ENCODE results near the gene TERT.
"Not testable (repeated sequence)": the region's sequence is repeated elsewhere in the genome, so short reads cannot be mapped to it uniquely, and the experiment has no call there.

The TERT gene

GRCh38 chr5:1294206-1294834 lies 548 bp downstream of the TERT start:
- no peak for DNase-seq (ENCODE audit: low read depth in 2 of 2)

- no peak for DNase-seq (ENCODE audit: low read depth in 2 of 2)
These were observed 1.3 kb downstream of the TERT start for GRCh38 chr5:1293416-1294205.

- DNase-seq (ENCODE audit: low read depth in 2 of 2) = no peak
These were observed 1.9 kb downstream of the TERT start for GRCh38 chr5:1292846-1293415.

- DNase-seq (ENCODE audit: low read depth in 2 of 2) = no peak
These were observed 2.7 kb downstream of the TERT start for GRCh38 chr5:1292139-1292538.

GRCh38 chr5:1291611-1292080 lies 3.2 kb downstream of the TERT start:
- DNase-seq (ENCODE audit: low read depth in 2 of 2) = no peak

GRCh38 chr5:1290956-1291355 lies 3.9 kb downstream of the TERT start:
- DNase-seq (ENCODE audit: low read depth in 2 of 2) = not testable (repeated sequence)

GRCh38 chr5:1289559-1289958 lies 5.3 kb downstream of the TERT start:
- DNase-seq (ENCODE audit: low read depth in 2 of 2) = not testable (repeated sequence)

GRCh38 chr5:1288439-1289335 lies 6.2 kb downstream of the TERT start:
- DNase-seq (ENCODE audit: low read depth in 2 of 2) = no peak

GRCh38 chr5:1285883-1286291 lies 9.0 kb downstream of the TERT start:
- DNase-seq (ENCODE audit: low read depth in 2 of 2) = no peak

- no peak for DNase-seq (ENCODE audit: low read depth in 2 of 2)
These were observed 9.7 kb downstream of the TERT start for GRCh38 chr5:1285141-1285540.

GRCh38 chr5:1284336-1284970 lies 10.4 kb downstream of the TERT start:
- not testable (repeated sequence) for DNase-seq (ENCODE audit: low read depth in 2 of 2)

- not testable (repeated sequence) for DNase-seq (ENCODE audit: low read depth in 2 of 2)
These were observed 11.2 kb downstream of the TERT start for GRCh38 chr5:1283729-1284041.

- not testable (repeated sequence) for DNase-seq (ENCODE audit: low read depth in 2 of 2)
These were observed 11.7 kb downstream of the TERT start for GRCh38 chr5:1282993-1283728.

- DNase-seq (ENCODE audit: low read depth in 2 of 2) = no peak
These were observed 12.5 kb downstream of the TERT start for GRCh38 chr5:1282131-1282992.

- no peak for DNase-seq (ENCODE audit: low read depth in 2 of 2)
These were observed 13.6 kb downstream of the TERT start for GRCh38 chr5:1281038-1281882.

- no peak for DNase-seq (ENCODE audit: low read depth in 2 of 2)
These were observed 14.5 kb downstream of the TERT start for GRCh38 chr5:1280177-1281037.

- DNase-seq (ENCODE audit: low read depth in 2 of 2) = no peak
These were observed 15.3 kb downstream of the TERT start for GRCh38 chr5:1279443-1280151.

Data from fibroblast of skin of left quadriceps (primary cell).